HG03460 (cell line): ENCODE results near the gene DCAKD.

ENCODE experiments used
- ATAC-seq: cut with Tn5 transposase; IDR thresholded peaks from one replicate; pipeline ENCODE4 v1.9.1; 2021; ENCODE audit not compliant: unreplicated experiment

The DCAKD gene

GRCh38 chr17:45005700-45006099 lies 45.7 kb downstream of the DCAKD start:
- no peak for ATAC-seq

- no peak for ATAC-seq
These were observed 47.0 kb downstream of the DCAKD start for GRCh38 chr17:45004388-45004787.

- no peak for ATAC-seq
These were observed 47.6 kb downstream of the DCAKD start for GRCh38 chr17:45003877-45004276.

- no peak for ATAC-seq
These were observed 50.1 kb downstream of the DCAKD start for GRCh38 chr17:45001310-45001709.

- no peak for ATAC-seq
These were observed 52.0 kb downstream of the DCAKD start for GRCh38 chr17:44999433-44999832.

GRCh38 chr17:44998646-44999045 lies 52.8 kb downstream of the DCAKD start:
- no peak for ATAC-seq

GRCh38 chr17:44997733-44998520 lies 53.5 kb downstream of the DCAKD start:
- no peak for ATAC-seq

- ATAC-seq, result no peak
These were observed 55.1 kb downstream of the DCAKD start for GRCh38 chr17:44996304-44996703.

- ATAC-seq, result no peak
These were observed 55.9 kb downstream of the DCAKD start for GRCh38 chr17:44995436-44996001.

GRCh38 chr17:44992242-44992939 lies 59.0 kb downstream of the DCAKD start:
- ATAC-seq, result no peak

- no peak for ATAC-seq
These were observed 60.4 kb downstream of the DCAKD start for GRCh38 chr17:44990994-44991393.

- no peak for ATAC-seq
These were observed 61.8 kb downstream of the DCAKD start for GRCh38 chr17:44989552-44990138.

- ATAC-seq, result no peak
These were observed 63.1 kb downstream of the DCAKD start for GRCh38 chr17:44988044-44988942.

GRCh38 chr17:44983563-44983962 lies 67.9 kb downstream of the DCAKD start:
- ATAC-seq, result no peak

- no peak for ATAC-seq
These were observed 69.2 kb downstream of the DCAKD start for GRCh38 chr17:44982113-44982702.

- no peak for ATAC-seq
These were observed 70.0 kb downstream of the DCAKD start for GRCh38 chr17:44981221-44981968.

- ATAC-seq, result no peak
These were observed 71.9 kb downstream of the DCAKD start for GRCh38 chr17:44979426-44979995.

GRCh38 chr17:44978807-44979206 lies 72.6 kb downstream of the DCAKD start:
- ATAC-seq, result no peak

- ATAC-seq, result no peak
These were observed 73.5 kb downstream of the DCAKD start for GRCh38 chr17:44977814-44978550.
